ENCODE data around the gene CD27.

DNA sequence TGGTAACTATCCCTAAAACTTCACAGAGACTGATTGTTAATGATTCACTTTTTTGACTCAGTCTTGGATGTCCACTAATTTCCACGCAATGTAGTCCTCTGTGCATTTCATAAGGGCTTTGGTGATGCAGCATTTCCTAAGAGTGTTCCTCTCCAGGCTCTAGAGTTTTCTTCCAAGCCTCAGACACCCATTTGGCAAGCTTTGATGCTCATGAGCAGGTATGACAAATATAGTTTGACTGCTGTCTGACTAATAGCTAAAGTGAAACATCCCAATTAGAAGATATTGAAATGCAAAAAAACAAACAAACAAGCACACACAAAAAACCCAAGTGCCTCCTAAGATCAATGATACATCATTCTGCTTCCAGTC is 27.2 kb downstream of the CD27 start:
- TF ChIP-seq, protein P1, sequence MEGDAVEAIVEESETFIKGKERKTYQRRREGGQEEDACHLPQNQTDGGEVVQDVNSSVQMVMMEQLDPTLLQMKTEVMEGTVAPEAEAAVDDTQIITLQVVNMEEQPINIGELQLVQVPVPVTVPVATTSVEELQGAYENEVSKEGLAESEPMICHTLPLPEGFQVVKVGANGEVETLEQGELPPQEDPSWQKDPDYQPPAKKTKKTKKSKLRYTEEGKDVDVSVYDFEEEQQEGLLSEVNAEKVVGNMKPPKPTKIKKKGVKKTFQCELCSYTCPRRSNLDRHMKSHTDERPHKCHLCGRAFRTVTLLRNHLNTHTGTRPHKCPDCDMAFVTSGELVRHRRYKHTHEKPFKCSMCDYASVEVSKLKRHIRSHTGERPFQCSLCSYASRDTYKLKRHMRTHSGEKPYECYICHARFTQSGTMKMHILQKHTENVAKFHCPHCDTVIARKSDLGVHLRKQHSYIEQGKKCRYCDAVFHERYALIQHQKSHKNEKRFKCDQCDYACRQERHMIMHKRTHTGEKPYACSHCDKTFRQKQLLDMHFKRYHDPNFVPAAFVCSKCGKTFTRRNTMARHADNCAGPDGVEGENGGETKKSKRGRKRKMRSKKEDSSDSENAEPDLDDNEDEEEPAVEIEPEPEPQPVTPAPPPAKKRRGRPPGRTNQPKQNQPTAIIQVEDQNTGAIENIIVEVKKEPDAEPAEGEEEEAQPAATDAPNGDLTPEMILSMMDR (IDR thresholded peaks at IDR 0.05; ENCODE audit: insufficient read depth, low read length, poor library complexity, severe bottlenecking), result no peak
- TF ChIP-seq EZH2phosphoT487 (conservative IDR thresholded peaks at IDR 0.05; ENCODE audit: low read length), result no peak

All from SU-DHL-6 (cell line).